GM23338 (cell line): ENCODE results near the gene SMIM14. TPM values are rescaled to one million over a fixed set of nuclear protein-coding genes. Genes with fewer than 3 reads are reported as not detected.

Experiments
- ATAC-seq: fragments of 200-7000 bp; cut with Tn5 transposase; 3 replicates; pipeline ENCODE4 v1.9.1; 2020
- DNase-seq: peaks from one replicate; pipeline ENCODE4 v3.0.0-alpha.2; 2015; ENCODE audit warnings: low spot score
- H2AFZ ChIP-seq: fragments of 200-600 bp; sonication (generic); 2 replicates; pipeline ENCODE4 v1.8.0; 2016; ENCODE audit warnings: antibody characterized with exemption, mild to moderate bottlenecking, moderate library complexity
- H3F3A ChIP-seq: fragments of 200-600 bp; sonication (generic); replicated peaks from 2 replicates; pipeline ENCODE4 v1.8.0; 2017; ENCODE audit warnings: antibody characterized with exemption, mixed run types, low read depth
- H3K27ac ChIP-seq: fragments of 200-600 bp; sonication (generic); 2 replicates; pipeline ENCODE4 v1.6.1; 2016; ENCODE audit warnings: low read depth
- H3K27me3 ChIP-seq: fragments of 200-600 bp; sonication (generic); 2 replicates; pipeline ENCODE4 v1.8.0; 2016; ENCODE audit warnings: mild to moderate bottlenecking, mixed run types, moderate library complexity; ENCODE audit not compliant: insufficient read depth
- H3K36me3 ChIP-seq: fragments of 200-600 bp; sonication (generic); 2 replicates; pipeline ENCODE4 v1.8.0; 2016; ENCODE audit warnings: mild to moderate bottlenecking; ENCODE audit not compliant: insufficient read depth
- H3K4me1 ChIP-seq: fragments of 200-600 bp; sonication (generic); 2 replicates; pipeline ENCODE4 v1.8.0; 2016; ENCODE audit warnings: mild to moderate bottlenecking, moderate library complexity; ENCODE audit not compliant: insufficient read depth
- H3K4me2 ChIP-seq: fragments of 200-600 bp; sonication (generic); 2 replicates; pipeline ENCODE4 v1.7.1; 2017; ENCODE audit warnings: mixed run types
- H3K4me3 ChIP-seq: fragments of 200-600 bp; sonication (generic); 2 replicates; pipeline ENCODE4 v1.6.1; 2016; ENCODE audit warnings: mixed run types
- H3K79me2 ChIP-seq: fragments of 200-600 bp; sonication (generic); replicated peaks from 2 replicates; pipeline ENCODE4 v1.8.0; 2017; ENCODE audit warnings: mild to moderate bottlenecking; ENCODE audit not compliant: insufficient read depth
- H3K9me2 ChIP-seq: fragments of 200-600 bp; sonication (generic); 2 replicates; pipeline ENCODE4 v1.8.0; 2017; ENCODE audit not compliant: insufficient read depth
- H4K20me1 ChIP-seq: fragments of 200-600 bp; sonication (generic); replicated peaks from 2 replicates; pipeline ENCODE4 v1.8.0; 2017; ENCODE audit warnings: mild to moderate bottlenecking; ENCODE audit not compliant: insufficient read depth
- H3K27ac Mint-ChIP-seq: 2 replicates; pipeline ENCODE4 v1.8.0; 2020; ENCODE audit warnings: inconsistent platforms, mild to moderate bottlenecking, moderate library complexity, mixed read lengths
- H3K27me3 Mint-ChIP-seq: 3 replicates; pipeline ENCODE4 v1.8.0; 2022; ENCODE audit warnings: low read depth, mild to moderate bottlenecking, moderate library complexity, mixed read lengths, inconsistent platforms; ENCODE audit not compliant: insufficient read depth, poor library complexity
- H3K36me3 Mint-ChIP-seq: 3 replicates; pipeline ENCODE4 v1.8.0; 2021; ENCODE audit warnings: low read depth, mild to moderate bottlenecking, inconsistent platforms, moderate library complexity, mixed read lengths
- H3K4me1 Mint-ChIP-seq: 3 replicates; pipeline ENCODE4 v1.8.0; 2020; ENCODE audit warnings: mild to moderate bottlenecking, inconsistent platforms, mixed read lengths
- H3K4me3 Mint-ChIP-seq: 3 replicates; pipeline ENCODE4 v1.8.0; 2021; ENCODE audit warnings: moderate library complexity, mild to moderate bottlenecking, inconsistent platforms, mixed read lengths
- H3K9me3 Mint-ChIP-seq: 3 replicates; pipeline ENCODE4 v1.8.0; 2020; ENCODE audit warnings: moderate library complexity, mild to moderate bottlenecking, inconsistent platforms, mixed read lengths
- CREB1 ChIP-seq: fragments of 250-450 bp; sonication (Bioruptor Pico); IDR thresholded peaks from 2 replicates; pipeline ENCODE4 v1.5.0; 2020; ENCODE audit warnings: low read depth, mild to moderate bottlenecking, moderate library complexity
- EZH2 ChIP-seq: fragments of 200-600 bp; sonication (generic); IDR thresholded peaks from one replicate; pipeline ENCODE4 v1.8.0; 2017; ENCODE audit warnings: antibody characterized with exemption, mild to moderate bottlenecking, low read depth; ENCODE audit not compliant: unreplicated experiment
- EZH2phosphoT487 ChIP-seq: fragments of 200-600 bp; sonication (generic); IDR thresholded peaks from one replicate; pipeline ENCODE4 v1.8.1; 2018; ENCODE audit warnings: antibody characterized with exemption; ENCODE audit not compliant: unreplicated experiment
- JUNB ChIP-seq: IDR thresholded peaks from one replicate; pipeline ENCODE4 v1.6.1; 2016; ENCODE audit warnings: antibody characterized with exemption; ENCODE audit not compliant: unreplicated experiment
- NANOG ChIP-seq: IDR thresholded peaks from 2 replicates; pipeline ENCODE4 v1.6.1; 2016; ENCODE audit warnings: antibody characterized with exemption, borderline replicate concordance
- POLR2AphosphoS5 ChIP-seq: IDR thresholded peaks from 2 replicates; pipeline ENCODE4 v1.6.1; 2016; ENCODE audit warnings: antibody characterized with exemption, low read depth
- STAT1 ChIP-seq: IDR thresholded peaks from one replicate; pipeline ENCODE4 v1.6.1; 2016; ENCODE audit warnings: antibody characterized with exemption; ENCODE audit not compliant: unreplicated experiment
- ZNF114 ChIP-seq: fragments of 250-450 bp; sonication (Bioruptor Pico); IDR thresholded peaks from 2 replicates; pipeline ENCODE4 v1.5.0; 2020; ENCODE audit warnings: mild to moderate bottlenecking, moderate library complexity
- ZNF331 ChIP-seq: fragments of 250-450 bp; sonication (Bioruptor Pico); IDR thresholded peaks from 2 replicates; pipeline ENCODE4 v1.5.0; 2020; ENCODE audit warnings: low read depth, mild to moderate bottlenecking, moderate library complexity
- polyA plus RNA-seq: library from polyadenylated mRNA; unstranded; fragments of >200 nt; fragmentation: Nextera tagmentation; extraction: Ambion mirVana; gene quantifications from 2 replicates; pipeline ENCODE4 v1.2.1, GENCODE V29; 2016
- total RNA-seq: library from RNA; depleted of rRNA; stranded (reverse); fragments of >200 nt; shearing (Covaris generic); gene quantifications from 2 replicates; pipeline ENCODE4 v1.2.3, GENCODE V29; 2014
- TF ChIP-seq, protein P1 (sequence below): IDR thresholded peaks from one replicate; pipeline ENCODE4 v1.6.1; 2018; ENCODE audit warnings: antibody characterized with exemption; ENCODE audit not compliant: unreplicated experiment
- TF ChIP-seq, protein P2 (sequence below), 2 experiments: fragments of 200-600 bp in 1 of 2; sonication (generic) in 1 of 2; conservative IDR thresholded peaks; 2 replicates each; pipeline versions ENCODE4 v1.5.1 to v1.6.1; 2016 to 2017; ENCODE audit warnings: antibody characterized with exemption in 2 of 2, low read depth in 2 of 2, mild to moderate bottlenecking in 2 of 2, moderate library complexity in 1 of 2

Gene SMIM14
- total and polyA plus RNA-seq, 2 experiments from 2014 or later, result 29.0 to 52.6 TPM

DNA sequence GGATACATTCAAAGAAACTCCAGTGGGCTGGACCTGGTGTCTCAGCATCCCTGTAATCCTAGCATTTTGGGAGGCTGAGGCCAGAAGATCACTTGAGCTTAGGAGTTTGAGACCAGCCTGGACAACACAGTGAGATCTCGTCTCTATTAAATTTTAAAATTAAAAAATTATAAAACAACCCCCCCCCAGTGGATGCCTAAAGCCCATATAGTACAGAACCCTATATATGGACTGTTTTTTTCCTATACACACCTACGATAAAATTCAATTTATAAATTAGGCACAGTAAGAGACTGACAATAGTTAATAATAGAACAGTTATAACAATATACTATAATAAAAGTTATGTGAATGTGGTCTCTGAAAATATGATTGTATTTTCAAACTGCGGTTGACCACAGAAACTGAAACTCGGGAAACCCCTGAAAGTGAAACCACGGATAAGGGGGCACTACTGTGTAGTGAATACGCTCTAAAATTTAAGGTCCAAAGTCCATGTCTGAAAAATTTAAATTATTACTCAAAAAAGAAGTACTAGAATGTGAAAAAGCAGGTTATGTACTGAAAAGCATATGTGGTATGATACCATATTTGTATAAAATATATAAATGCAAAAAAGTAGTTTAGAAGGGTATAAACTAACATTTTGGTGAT, 2.0 kb downstream of the SMIM14 start (continued):
- TF ChIP-seq, protein P1, sequence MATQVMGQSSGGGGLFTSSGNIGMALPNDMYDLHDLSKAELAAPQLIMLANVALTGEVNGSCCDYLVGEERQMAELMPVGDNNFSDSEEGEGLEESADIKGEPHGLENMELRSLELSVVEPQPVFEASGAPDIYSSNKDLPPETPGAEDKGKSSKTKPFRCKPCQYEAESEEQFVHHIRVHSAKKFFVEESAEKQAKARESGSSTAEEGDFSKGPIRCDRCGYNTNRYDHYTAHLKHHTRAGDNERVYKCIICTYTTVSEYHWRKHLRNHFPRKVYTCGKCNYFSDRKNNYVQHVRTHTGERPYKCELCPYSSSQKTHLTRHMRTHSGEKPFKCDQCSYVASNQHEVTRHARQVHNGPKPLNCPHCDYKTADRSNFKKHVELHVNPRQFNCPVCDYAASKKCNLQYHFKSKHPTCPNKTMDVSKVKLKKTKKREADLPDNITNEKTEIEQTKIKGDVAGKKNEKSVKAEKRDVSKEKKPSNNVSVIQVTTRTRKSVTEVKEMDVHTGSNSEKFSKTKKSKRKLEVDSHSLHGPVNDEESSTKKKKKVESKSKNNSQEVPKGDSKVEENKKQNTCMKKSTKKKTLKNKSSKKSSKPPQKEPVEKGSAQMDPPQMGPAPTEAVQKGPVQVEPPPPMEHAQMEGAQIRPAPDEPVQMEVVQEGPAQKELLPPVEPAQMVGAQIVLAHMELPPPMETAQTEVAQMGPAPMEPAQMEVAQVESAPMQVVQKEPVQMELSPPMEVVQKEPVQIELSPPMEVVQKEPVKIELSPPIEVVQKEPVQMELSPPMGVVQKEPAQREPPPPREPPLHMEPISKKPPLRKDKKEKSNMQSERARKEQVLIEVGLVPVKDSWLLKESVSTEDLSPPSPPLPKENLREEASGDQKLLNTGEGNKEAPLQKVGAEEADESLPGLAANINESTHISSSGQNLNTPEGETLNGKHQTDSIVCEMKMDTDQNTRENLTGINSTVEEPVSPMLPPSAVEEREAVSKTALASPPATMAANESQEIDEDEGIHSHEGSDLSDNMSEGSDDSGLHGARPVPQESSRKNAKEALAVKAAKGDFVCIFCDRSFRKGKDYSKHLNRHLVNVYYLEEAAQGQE, result no peak
- TF ChIP-seq EZH2, result no peak
- no peak for TF ChIP-seq NANOG
- no peak for TF ChIP-seq POLR2AphosphoS5
- no peak for TF ChIP-seq JUNB
- no peak for TF ChIP-seq ZNF114 (CRISPR knock-in tag)
- no peak for TF ChIP-seq ZNF331 (CRISPR knock-in tag)

DNA sequence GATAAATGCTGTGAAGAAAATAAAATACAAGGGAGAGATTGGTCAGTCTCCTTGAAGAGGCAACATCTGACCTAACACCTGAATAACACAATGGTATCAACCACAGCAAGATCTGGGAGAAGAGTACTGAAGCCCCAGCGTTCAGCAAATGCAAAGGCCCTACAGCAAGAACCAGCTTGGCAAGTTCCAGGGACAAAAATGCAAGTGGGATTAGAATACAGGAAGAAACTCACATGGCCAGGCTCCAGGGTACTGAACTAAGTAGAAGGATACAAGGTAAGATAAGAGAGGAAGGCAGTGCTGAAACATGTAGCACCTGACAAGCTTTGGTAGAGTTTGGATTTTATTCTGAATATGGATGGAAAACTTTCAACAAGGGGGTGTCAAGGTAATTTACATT, 3.6 kb downstream of the SMIM14 start:
- Histone ChIP-seq H3K27ac (peak overlapping the region; percentile 91), H3K4me1 (peaks cover 39% of the 10 kb centered on the region), H3K36me3 (no peaks in the 10 kb centered on the region), H3K4me3 (peak overlapping the region; percentile 66), H4K20me1 (no peaks in the 10 kb centered on the region), H3K9me2 (no peaks in the 10 kb centered on the region), H3K79me2 (peaks cover 38% of the 10 kb centered on the region), H3K27me3 (no peaks in the 10 kb centered on the region), H3F3A (peaks cover 5% of the 10 kb centered on the region; the same call in 1 of the 2 replicates), H3K4me2 (peak overlapping the region; percentile 77), H2AFZ (no peak overlapping the region)
- ATAC-seq (peak; percentile 12), DNase-seq (peak; percentile 87)
- peak overlapping the region; percentile 52 for H3K4me3 Mint-ChIP-seq
- peaks cover 15% of the 10 kb centered on the region for H3K27me3 Mint-ChIP-seq
- H3K4me1 Mint-ChIP-seq, result peaks cover 50% of the 10 kb centered on the region
- H3K36me3 Mint-ChIP-seq, result no peaks in the 10 kb centered on the region; the same call in 1 of the 3 replicates
- H3K27ac Mint-ChIP-seq, result peak overlapping the region; percentile 76
- H3K9me3 Mint-ChIP-seq, result no peaks in the 10 kb centered on the region
- TF ChIP-seq STAT1, result no peak
- 0 out of 2 replicates have a peak, but pooled peaks have one; percentile 5 for TF ChIP-seq NANOG

DNA sequence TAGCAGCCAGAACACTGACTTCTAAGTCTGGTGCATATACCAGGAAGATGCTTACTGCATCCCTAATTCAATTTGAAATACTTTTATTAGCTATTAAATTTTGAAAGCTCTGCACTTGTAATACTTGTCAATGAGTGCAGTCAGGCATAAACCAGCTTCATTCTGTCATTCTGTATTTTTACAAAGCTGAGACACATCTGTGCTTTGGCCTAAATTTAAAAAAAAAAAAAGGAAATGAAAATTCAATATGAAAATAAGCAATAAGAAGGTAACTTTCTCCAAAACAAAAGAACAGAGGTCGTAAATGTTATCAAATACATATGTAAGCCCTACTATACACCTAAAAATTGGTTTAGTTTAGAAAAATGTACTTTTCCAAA, 7.0 kb downstream of the SMIM14 start:
- H3K9me2 ChIP-seq, result no peaks in the 10 kb centered on the region
- peaks cover 34% of the 10 kb centered on the region for H3K79me2 ChIP-seq
- H3K4me3 ChIP-seq, result no peak overlapping the region
- no peaks in the 10 kb centered on the region for H4K20me1 ChIP-seq
- no peaks in the 10 kb centered on the region for H3K27me3 ChIP-seq
- no peaks in the 10 kb centered on the region for H3K36me3 ChIP-seq
- peaks cover 30% of the 10 kb centered on the region for H3K4me1 ChIP-seq
- peaks cover 3% of the 10 kb centered on the region; the same call in 1 of the 2 replicates for H3F3A ChIP-seq
- H3K27ac ChIP-seq, result no peak overlapping the region
- H3K4me2 ChIP-seq, result no peak overlapping the region
- H3K27ac Mint-ChIP-seq, result no peak overlapping the region
- H3K4me3 Mint-ChIP-seq, result no peak overlapping the region
- DNase-seq, result no peak
- ATAC-seq, result no peak
- H2AFZ ChIP-seq, result no peak overlapping the region
- H3K9me3 Mint-ChIP-seq, result no peaks in the 10 kb centered on the region
- H3K27me3 Mint-ChIP-seq, result peaks cover 12% of the 10 kb centered on the region
- H3K36me3 Mint-ChIP-seq, result no peaks in the 10 kb centered on the region; the same call in 1 of the 3 replicates
- no peak for TF ChIP-seq ZNF331 (CRISPR knock-in tag)
- TF ChIP-seq POLR2AphosphoS5, result no peak
- TF ChIP-seq STAT1, result no peak
- TF ChIP-seq EZH2, result no peak
- TF ChIP-seq CREB1 (CRISPR knock-in tag), result no peak
- TF ChIP-seq, protein P2, sequence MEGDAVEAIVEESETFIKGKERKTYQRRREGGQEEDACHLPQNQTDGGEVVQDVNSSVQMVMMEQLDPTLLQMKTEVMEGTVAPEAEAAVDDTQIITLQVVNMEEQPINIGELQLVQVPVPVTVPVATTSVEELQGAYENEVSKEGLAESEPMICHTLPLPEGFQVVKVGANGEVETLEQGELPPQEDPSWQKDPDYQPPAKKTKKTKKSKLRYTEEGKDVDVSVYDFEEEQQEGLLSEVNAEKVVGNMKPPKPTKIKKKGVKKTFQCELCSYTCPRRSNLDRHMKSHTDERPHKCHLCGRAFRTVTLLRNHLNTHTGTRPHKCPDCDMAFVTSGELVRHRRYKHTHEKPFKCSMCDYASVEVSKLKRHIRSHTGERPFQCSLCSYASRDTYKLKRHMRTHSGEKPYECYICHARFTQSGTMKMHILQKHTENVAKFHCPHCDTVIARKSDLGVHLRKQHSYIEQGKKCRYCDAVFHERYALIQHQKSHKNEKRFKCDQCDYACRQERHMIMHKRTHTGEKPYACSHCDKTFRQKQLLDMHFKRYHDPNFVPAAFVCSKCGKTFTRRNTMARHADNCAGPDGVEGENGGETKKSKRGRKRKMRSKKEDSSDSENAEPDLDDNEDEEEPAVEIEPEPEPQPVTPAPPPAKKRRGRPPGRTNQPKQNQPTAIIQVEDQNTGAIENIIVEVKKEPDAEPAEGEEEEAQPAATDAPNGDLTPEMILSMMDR (conservative IDR thresholded peaks at IDR 0.05; ENCODE audit: low read depth in 2 of 2), result no peak
- TF ChIP-seq EZH2phosphoT487, result no peak
- TF ChIP-seq, protein P1, result no peak
- no peak for TF ChIP-seq ZNF114 (CRISPR knock-in tag)
- H3K4me1 Mint-ChIP-seq, result peaks cover 42% of the 10 kb centered on the region
